Ectodermal cell (in vitro differentiated cells): Measurements from ENCODE around the gene TRMT44.

Experiments used
- H3K27ac ChIP-seq: 2 replicates; pipeline ENCODE4 v1.7.0; 2013; ENCODE audit warnings: mild to moderate bottlenecking, low read depth, low read length; ENCODE audit not compliant: insufficient read depth, poor library complexity, severe bottlenecking
- H3K27me3 ChIP-seq: 2 replicates; pipeline ENCODE4 v1.7.0; 2013; ENCODE audit warnings: mild to moderate bottlenecking, low read length; ENCODE audit not compliant: insufficient read depth, control insufficient read depth, poor library complexity, severe bottlenecking
- H3K36me3 ChIP-seq: one replicate; pipeline ENCODE4 v1.7.0; 2013; ENCODE audit warnings: low read length; ENCODE audit not compliant: control insufficient read depth, insufficient read depth
- H3K4me1 ChIP-seq: one replicate; pipeline ENCODE4 v1.7.0; 2013; ENCODE audit warnings: low read length; ENCODE audit not compliant: control insufficient read depth, insufficient read depth
- H3K4me3 ChIP-seq: 2 replicates; pipeline ENCODE4 v1.7.0; 2013; ENCODE audit warnings: low read depth, low read length, control low read depth; ENCODE audit not compliant: insufficient read depth
- H3K9me3 ChIP-seq: 2 replicates; pipeline ENCODE4 v1.7.0; 2013; ENCODE audit warnings: mild to moderate bottlenecking, low read length, moderate library complexity; ENCODE audit not compliant: control insufficient read depth
- WGBS, 2 experiments: methylation state at CpG; one replicate each; pipeline ENCODE4 v1.1.7; 2013; ENCODE audit warnings: missing lambda C conversion rate in 2 of 2; 5-methylcytosine and 5-hydroxymethylcytosine counted together

TRMT44 gene

DNA sequence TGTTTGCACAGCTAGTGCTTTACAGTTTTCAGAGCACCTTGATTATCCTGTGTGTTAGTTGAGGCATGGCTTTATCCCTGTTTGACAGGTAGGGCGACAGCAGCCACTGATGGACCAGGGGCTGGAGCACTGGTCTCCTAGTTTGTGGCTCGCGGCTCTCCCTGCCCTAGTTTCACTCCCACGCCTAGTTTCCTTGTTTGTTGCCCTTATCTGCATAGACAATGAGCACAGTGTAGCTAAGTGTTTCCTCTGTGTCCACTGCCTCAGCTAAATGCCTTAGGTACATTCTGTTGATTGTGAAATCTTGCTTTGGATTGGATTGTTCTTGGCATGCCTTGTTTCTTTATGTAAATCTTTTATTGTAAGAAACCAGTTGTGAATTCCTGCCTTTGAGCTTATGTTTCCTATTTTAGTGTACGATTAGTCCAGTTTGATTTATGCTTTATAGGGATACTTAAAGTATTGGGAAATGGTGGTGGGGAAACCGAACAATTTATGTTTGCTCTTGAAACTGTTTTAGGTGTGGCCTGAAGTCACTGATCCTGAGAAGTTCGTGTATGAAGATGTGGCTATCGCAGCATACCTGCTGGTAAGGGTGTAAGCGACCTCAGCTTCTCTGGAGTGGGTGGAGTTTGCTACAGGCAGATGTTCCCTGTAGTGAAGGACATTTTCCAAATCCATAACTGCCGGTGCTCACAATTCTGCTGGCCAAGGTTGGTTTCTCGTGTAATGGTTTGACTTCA lies 11.0 kb downstream of the TRMT44 start:
- no peak overlapping the region for H3K27ac ChIP-seq
- WGBS, 2 experiments: 95% methylated on average over 11 of the region's 11 CpGs
- peaks cover 31% of the 10 kb centered on the region for H3K36me3 ChIP-seq
- no peaks in the 10 kb centered on the region for H3K27me3 ChIP-seq
- no peak overlapping the region for H3K4me3 ChIP-seq
- no peaks in the 10 kb centered on the region for H3K4me1 ChIP-seq
- no peaks in the 10 kb centered on the region for H3K9me3 ChIP-seq

DNA sequence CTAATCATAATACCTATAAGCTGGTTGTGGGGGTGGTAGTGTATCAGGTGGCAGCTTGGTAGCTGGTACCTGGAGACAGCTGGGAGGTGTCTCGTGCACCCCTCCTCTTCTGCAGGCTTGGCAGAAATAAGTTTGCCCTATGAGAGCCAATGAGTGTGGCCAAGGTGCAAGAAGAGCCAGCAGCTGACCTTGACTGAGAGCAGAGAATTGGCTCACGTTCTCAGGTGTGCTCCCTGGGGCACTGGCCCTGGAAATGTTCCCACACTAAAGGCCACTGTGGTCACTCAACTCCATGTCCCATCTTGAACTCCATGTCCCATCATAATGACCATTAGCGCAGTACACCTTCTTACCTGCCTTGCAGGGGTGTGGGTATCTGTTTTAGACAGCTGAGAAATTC lies 13.4 kb downstream of the TRMT44 start:
- WGBS, 2 experiments: 97% methylated on average over 3 of the region's 3 CpGs
- H3K4me1 ChIP-seq: no peaks in the 10 kb centered on the region
- no peak overlapping the region for H3K27ac ChIP-seq
- no peak overlapping the region for H3K4me3 ChIP-seq
- H3K27me3 ChIP-seq: no peaks in the 10 kb centered on the region
- peaks cover 31% of the 10 kb centered on the region for H3K36me3 ChIP-seq
- no peaks in the 10 kb centered on the region for H3K9me3 ChIP-seq

DNA sequence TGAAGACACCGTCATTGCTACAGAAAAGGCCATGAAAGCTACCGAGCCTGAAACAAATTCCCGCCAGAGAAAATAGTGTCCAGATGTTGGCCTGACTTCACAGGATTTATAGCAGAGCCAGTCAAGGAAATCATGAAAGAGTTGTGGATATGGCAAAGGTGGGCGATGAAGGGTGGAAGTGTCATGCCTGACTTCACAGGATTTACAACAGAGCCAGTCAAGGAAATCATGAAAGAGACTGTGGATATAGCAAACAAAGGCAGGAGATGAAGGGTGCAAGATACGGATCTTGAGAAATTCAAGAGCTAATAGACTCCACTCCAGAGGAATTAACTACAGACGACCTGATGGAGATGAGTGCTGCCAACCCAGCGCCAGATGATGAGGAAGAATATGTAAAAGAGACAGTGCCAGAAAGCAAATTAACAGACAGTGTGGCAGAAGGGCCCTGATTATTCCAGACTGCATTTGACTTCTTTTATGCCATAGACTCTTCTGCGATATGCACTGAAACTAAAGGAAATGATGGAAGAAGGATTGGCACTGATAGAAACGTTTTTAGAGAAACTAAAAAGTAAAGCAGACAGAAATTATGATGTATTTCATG lies 17.2 kb downstream of the TRMT44 start:
- Histone ChIP-seq H3K27me3 (no peaks in the 10 kb centered on the region), H3K36me3 (peaks cover 31% of the 10 kb centered on the region)

DNA sequence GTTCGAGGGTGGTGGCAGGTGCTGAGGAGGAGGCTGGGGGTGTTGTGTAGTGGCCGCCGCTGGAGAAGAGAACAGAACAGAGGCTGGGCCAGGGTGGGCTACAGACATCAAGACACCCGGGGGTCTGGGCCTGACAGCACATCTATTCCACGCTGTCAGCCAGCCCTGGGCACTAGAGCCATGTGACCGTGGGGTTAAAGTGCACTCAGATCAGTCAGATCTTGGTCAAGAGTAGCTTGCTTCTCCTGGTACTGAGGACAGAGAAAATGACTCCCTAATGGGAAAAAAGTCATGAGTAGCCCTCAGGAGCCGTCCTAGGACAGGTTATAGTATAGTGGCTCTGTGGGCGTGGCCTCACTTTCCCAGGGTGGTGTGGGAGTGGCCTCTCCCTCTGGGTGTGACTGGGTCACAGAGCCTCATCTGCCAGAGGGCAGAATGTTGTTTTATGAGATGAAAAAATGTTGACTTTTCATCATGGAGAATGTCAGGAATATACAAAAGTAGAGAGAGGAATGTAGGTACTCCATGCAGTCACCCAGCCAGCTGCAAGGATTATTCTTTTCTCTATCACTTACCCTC lies 19.4 kb downstream of the TRMT44 start:
- 90 to 93% methylated on average over 8 of the region's 8 CpGs for WGBS, 2 experiments
- Histone ChIP-seq H3K4me3 (no peak overlapping the region), H3K27ac (no peak overlapping the region), H3K36me3 (peaks cover 18% of the 10 kb centered on the region), H3K27me3 (no peaks in the 10 kb centered on the region), H3K4me1 (no peaks in the 10 kb centered on the region), H3K9me3 (no peaks in the 10 kb centered on the region)

More for the DNA sequence above, 17.2 kb downstream of the TRMT44 start:
- H3K4me3 ChIP-seq: no peak overlapping the region
- H3K27ac ChIP-seq: no peak overlapping the region
- WGBS, 2 experiments: 93 to 94% methylated on average over 9 of the region's 9 CpGs
- H3K9me3 ChIP-seq: no peaks in the 10 kb centered on the region
- no peaks in the 10 kb centered on the region for H3K4me1 ChIP-seq

DNA sequence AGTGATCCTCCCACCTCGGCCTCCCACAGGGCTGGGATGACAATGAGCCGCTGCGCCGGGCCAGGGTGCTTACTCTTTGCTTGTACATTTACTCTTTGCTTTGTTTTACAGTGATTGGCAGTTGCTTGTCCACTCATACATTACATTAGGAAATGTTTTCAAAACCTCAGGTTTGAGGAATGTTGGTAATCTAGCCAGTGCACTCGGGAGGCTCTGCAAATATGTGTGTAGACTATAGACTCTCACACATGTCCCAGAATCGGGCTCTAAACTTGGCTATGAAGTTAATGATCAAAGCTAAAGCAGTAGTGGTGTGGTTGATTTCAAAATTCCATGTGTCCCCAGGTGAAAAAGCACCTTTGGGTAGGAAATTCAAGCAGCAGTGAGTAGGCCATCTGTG lies 20.5 kb downstream of the TRMT44 start:
- peaks cover 14% of the 10 kb centered on the region for H3K36me3 ChIP-seq
- WGBS, 2 experiments: 94 to 96% methylated on average over 6 of the region's 6 CpGs
- no peaks in the 10 kb centered on the region for H3K9me3 ChIP-seq

DNA sequence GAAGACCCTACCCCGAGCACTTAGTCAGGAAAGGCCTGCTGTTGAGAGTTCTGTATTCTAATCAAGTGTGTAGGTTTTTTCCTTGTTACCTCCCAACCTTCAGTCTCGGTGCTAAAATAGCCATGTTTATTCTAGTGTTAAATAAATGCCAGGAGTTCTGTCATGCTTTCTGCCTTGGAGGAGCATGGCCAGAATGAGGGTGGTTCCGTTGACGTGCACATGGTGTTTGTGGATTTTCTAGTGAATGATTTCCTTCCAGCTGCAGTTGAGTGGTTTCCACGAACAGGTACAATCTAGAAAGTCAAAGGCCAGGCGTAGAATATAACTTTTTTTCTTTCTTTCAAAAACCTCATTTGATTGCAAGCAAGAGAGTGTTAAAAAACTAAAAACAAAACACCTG lies 21.0 kb downstream of the TRMT44 start:
- Histone ChIP-seq H3K4me1 (no peaks in the 10 kb centered on the region), H3K27ac (no peak overlapping the region), H3K4me3 (no peak overlapping the region), H3K36me3 (peaks cover 14% of the 10 kb centered on the region), H3K9me3 (no peaks in the 10 kb centered on the region), H3K27me3 (no peaks in the 10 kb centered on the region)
- 94 to 97% methylated on average over 6 of the region's 6 CpGs for WGBS, 2 experiments

More for the DNA sequence above, 20.5 kb downstream of the TRMT44 start:
- H3K4me1 ChIP-seq: no peaks in the 10 kb centered on the region
- H3K27me3 ChIP-seq: no peaks in the 10 kb centered on the region
- no peak overlapping the region for H3K4me3 ChIP-seq
- no peak overlapping the region for H3K27ac ChIP-seq

DNA sequence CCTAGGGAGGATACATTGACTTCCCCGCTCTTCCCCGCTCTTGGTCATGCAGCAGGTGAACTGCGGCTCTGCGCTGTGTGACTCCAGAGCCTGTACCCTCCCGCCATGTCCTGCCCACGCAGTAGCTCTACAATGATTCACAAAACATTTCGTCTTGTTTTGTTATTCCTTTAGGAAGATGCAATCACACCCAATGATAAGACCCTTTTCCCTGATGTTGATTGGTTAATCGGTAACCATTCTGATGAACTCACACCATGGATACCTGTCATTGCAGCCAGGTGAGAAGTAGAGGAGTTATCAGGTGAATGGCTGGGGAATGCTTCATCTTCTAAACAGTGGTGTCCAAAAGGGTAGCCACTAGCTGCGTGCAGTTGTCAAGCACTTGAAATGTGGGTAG lies 23.2 kb downstream of the TRMT44 start:
- H3K36me3 ChIP-seq: peaks cover 18% of the 10 kb centered on the region
- WGBS, 2 experiments: 93 to 96% methylated on average over 9 of the region's 9 CpGs
- no peak overlapping the region for H3K4me3 ChIP-seq

DNA sequence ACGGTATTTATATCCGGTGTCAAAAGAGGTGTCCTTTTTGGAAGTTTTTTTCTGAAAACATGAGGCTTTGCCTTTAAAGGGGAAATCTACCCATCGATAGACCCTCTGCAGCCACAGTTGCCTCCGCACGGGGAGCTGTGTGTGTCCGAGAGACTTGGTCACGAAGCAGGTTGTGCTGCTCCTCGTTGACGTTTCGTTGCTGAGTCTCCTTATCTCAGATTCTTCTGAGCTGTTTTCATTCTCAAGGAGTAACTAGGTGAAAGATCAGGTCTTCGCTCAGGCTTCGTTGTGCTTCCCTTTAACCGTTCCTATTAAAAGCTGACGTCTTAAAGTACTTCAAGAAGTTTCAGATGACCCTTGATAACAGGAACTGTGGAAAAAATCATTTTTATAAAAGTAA lies 23.8 kb downstream of the TRMT44 start:
- H3K4me3 ChIP-seq: no peak overlapping the region
- H3K27me3 ChIP-seq: no peaks in the 10 kb centered on the region
- H3K36me3 ChIP-seq: peaks cover 18% of the 10 kb centered on the region
- H3K9me3 ChIP-seq: no peaks in the 10 kb centered on the region
- WGBS, 2 experiments: 96 to 97% methylated on average over 14 of the region's 14 CpGs
- H3K4me1 ChIP-seq: peaks cover 6% of the 10 kb centered on the region
- no peak overlapping the region for H3K27ac ChIP-seq

More for the DNA sequence above, 23.2 kb downstream of the TRMT44 start:
- Histone ChIP-seq H3K27ac (no peak overlapping the region), H3K9me3 (no peaks in the 10 kb centered on the region), H3K4me1 (peaks cover under 1% of the 10 kb centered on the region), H3K27me3 (no peaks in the 10 kb centered on the region)

DNA sequence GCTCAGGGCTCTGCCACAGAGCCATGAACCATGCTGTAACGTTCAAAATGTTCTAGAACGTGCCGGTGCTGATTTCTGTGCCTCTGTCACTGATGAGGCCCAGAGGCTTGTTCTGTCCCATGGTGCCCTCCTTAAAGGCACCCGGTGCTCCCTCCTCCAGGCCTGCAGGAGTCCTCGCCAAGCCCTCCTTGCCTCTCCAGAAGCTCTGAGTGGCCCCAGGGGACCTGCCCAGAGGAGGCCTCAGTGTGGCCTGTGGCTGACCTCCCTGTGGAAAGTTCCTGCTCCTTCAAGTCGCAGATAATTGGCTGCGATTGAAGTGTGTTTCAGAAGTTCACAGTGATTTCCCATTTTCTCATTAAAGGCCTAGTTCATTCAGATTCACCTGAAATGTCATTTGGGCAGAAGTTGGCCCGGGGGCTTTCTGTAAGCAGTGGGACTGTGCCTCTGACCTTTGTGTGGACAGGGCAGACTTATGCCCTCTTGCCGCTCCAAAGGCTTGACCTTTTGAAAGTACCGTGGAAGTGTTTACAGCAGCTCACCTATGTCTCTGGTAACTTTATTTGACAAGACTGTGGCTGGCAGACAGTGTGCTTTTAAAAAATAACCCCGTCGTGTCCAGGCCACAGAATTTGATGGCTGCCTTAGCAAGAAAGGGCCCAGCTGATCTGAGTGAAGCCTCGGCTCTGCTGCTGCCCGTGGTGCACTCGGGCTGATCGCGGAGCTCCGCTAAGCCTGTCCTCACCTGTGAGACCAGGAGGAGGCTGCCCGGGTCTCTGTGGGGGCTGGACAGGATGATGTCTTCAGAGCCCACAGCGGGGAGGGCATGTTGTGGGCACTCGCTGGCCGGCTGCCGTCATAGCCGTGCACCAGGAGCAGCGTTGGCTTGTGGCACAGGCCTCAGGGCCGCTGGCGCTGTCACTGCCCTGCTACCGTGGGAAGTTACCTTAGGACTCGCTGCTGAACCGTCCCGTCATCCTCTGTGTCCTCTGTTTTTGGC lies 25.3 kb downstream of the TRMT44 start:
- Histone ChIP-seq H3K27ac (no peak overlapping the region), H3K36me3 (peaks cover 24% of the 10 kb centered on the region), H3K4me1 (peaks cover 6% of the 10 kb centered on the region), H3K9me3 (no peaks in the 10 kb centered on the region), H3K4me3 (no peak overlapping the region), H3K27me3 (no peaks in the 10 kb centered on the region)
- 96% methylated on average over 31 of the region's 31 CpGs for WGBS, 2 experiments
